Uterus (tissue), 4 donors: ENCODE data around the gene ARHGAP10. TPM values are rescaled to one million over a fixed set of nuclear protein-coding genes. Genes with fewer than 3 reads are reported as not detected.

Experiments used
- DNase-seq, 2 donors: peaks; one replicate each; pipeline ENCODE4 v3.0.0-alpha.2; 2019 to 2020
- H3K27ac ChIP-seq, 2 donors: fragments of 200-600 bp; sonication (generic); 1 replicate in 1 of 2; 2 replicates in 1 of 2; pipeline ENCODE4 v1.5.1; 2016 to 2018
- H3K27me3 ChIP-seq, 2 donors: fragments of 200-600 bp; sonication (generic); one replicate each; pipeline ENCODE4 v1.5.1; 2018 to 2019; ENCODE audit warnings: control low read depth in 1 of 2
- H3K36me3 ChIP-seq, 2 donors: fragments of 200-600 bp; sonication (generic); one replicate each; pipeline ENCODE4 v1.5.1; 2019; ENCODE audit warnings: control low read depth in 1 of 2
- H3K4me1 ChIP-seq, 2 donors: fragments of 200-600 bp; sonication (generic); one replicate each; pipeline ENCODE4 v1.5.1; 2018 to 2019; ENCODE audit warnings: control low read depth in 1 of 2
- H3K4me3 ChIP-seq, 2 donors: fragments of 200-600 bp; sonication (generic); 1 replicate in 1 of 2; 2 replicates in 1 of 2; pipeline ENCODE4 v1.5.1; 2018 to 2019; ENCODE audit warnings: mild to moderate bottlenecking in 1 of 2
- H3K9me3 ChIP-seq, 2 donors: fragments of 200-600 bp; sonication (generic); one replicate each; pipeline ENCODE4 v1.5.1; 2019; ENCODE audit warnings: control low read depth in 1 of 2
- CTCF ChIP-seq, 4 experiments: fragments of 200-600 bp in 2 of 4; fragments of 450-650 bp in 2 of 4; sonication (generic) in 2 of 4; IDR thresholded peaks; one replicate each; pipeline ENCODE4 v1.5.1; 2016 to 2019; ENCODE audit warnings: antibody characterized with exemption in 4 of 4, mild to moderate bottlenecking in 2 of 4, moderate library complexity in 1 of 4
- POLR2A ChIP-seq, 2 donors: fragments of 450-650 bp; IDR thresholded peaks; one replicate each; pipeline ENCODE4 v1.6.1; 2016; ENCODE audit warnings: antibody characterized with exemption in 2 of 2, mild to moderate bottlenecking in 1 of 2, moderate library complexity in 1 of 2
- intact Hi-C: fragments of 100-400 bp; cut with DNase I; formaldehyde crosslinking; loops from one replicate; pipeline ENCODE4 v1.15.1; 2023; ENCODE audit warnings: low total_unique reads
- total RNA-seq, 4 donors: library from RNA; depleted of rRNA in 3 of 4; stranded (reverse); fragments of >200 nt in 3 of 4; gene quantifications; one replicate each; pipeline versions ENCODE4 v1.1.0 to v1.2.4, GENCODE V29; 2014 to 2023
- donor health status: DM: yes; HTN: yes; CAD: no.

The ARHGAP10 gene
- total RNA-seq, 4 donors from 2014 or later = 25.1 to 94.4 (median 54.4) TPM

- no peak for TF ChIP-seq POLR2A (IDR thresholded peaks at IDR 0.05)
- no peak for TF ChIP-seq CTCF (IDR thresholded peaks at IDR 0.05)
Measured at GRCh38 chr4:147739239-147739823, 7.4 kb downstream of the ARHGAP10 start.

GRCh38 chr4:147740176-147740575 is 8.3 kb downstream of the ARHGAP10 start:
- TF ChIP-seq POLR2A (IDR thresholded peaks at IDR 0.05) = no peak
- Histone ChIP-seq H3K27ac (no peak overlapping the region), H3K4me3 (no peak overlapping the region), H3K27me3 (no peaks in the 10 kb centered on the region), H3K4me1 (peaks cover 0 to 5% of the 10 kb centered on the region in 2 donors), H3K36me3 (no peaks in the 10 kb centered on the region), H3K9me3 (no peaks in the 10 kb centered on the region)
- DNase-seq = no peak
- intact Hi-C loops = no loop called here

More at GRCh38 chr4:147739239-147739823, 7.4 kb downstream of the ARHGAP10 start:
- Histone ChIP-seq H3K4me3 (no peak overlapping the region), H3K27me3 (no peaks in the 10 kb centered on the region), H3K9me3 (no peaks in the 10 kb centered on the region), H3K27ac (no peak overlapping the region), H3K4me1 (peaks cover 0 to 5% of the 10 kb centered on the region in 2 donors), H3K36me3 (no peaks in the 10 kb centered on the region)
- no peak for DNase-seq
- intact Hi-C loops = no loop called here

GRCh38 chr4:147741190-147741788 is 9.4 kb downstream of the ARHGAP10 start:
- H3K27ac ChIP-seq = no peak overlapping the region
- no peaks in the 10 kb centered on the region for H3K36me3 ChIP-seq
- H3K4me3 ChIP-seq = no peak overlapping the region
- H3K9me3 ChIP-seq = no peaks in the 10 kb centered on the region
- TF ChIP-seq CTCF (IDR thresholded peaks at IDR 0.05) = no peak
- no peak for TF ChIP-seq POLR2A (IDR thresholded peaks at IDR 0.05)
- intact Hi-C loops = no loop called here
- no peak for DNase-seq
- peaks cover 0 to 5% of the 10 kb centered on the region in 2 donors for H3K4me1 ChIP-seq
- H3K27me3 ChIP-seq = no peaks in the 10 kb centered on the region

GRCh38 chr4:147747787-147748454 is 16.0 kb downstream of the ARHGAP10 start:
- no peaks in the 10 kb centered on the region for H3K36me3 ChIP-seq
- no peak for DNase-seq
- H3K27me3 ChIP-seq = no peaks in the 10 kb centered on the region
- TF ChIP-seq CTCF (IDR thresholded peaks at IDR 0.05) = no peak
- no peak for TF ChIP-seq POLR2A (IDR thresholded peaks at IDR 0.05)
- no peak overlapping the region for H3K27ac ChIP-seq
- no peaks in the 10 kb centered on the region for H3K9me3 ChIP-seq
- no peak overlapping the region for H3K4me3 ChIP-seq
- peaks cover 0 to 3% of the 10 kb centered on the region in 2 donors for H3K4me1 ChIP-seq
- intact Hi-C loops = no loop called here

GRCh38 chr4:147749811-147750321 is 18.0 kb downstream of the ARHGAP10 start:
- DNase-seq = no peak
- Histone ChIP-seq H3K27ac (no peak overlapping the region), H3K27me3 (no peaks in the 10 kb centered on the region), H3K4me3 (no peak overlapping the region), H3K36me3 (no peaks in the 10 kb centered on the region), H3K4me1 (no peaks in the 10 kb centered on the region), H3K9me3 (no peaks in the 10 kb centered on the region)
- no peak for TF ChIP-seq POLR2A (IDR thresholded peaks at IDR 0.05)
- no peak for TF ChIP-seq CTCF (IDR thresholded peaks at IDR 0.05)
- intact Hi-C loops = no loop called here
